Lower lobe of right lung (tissue), 2 donors: Measurements from ENCODE around the gene JAKMIP1. TPM values are rescaled to one million over a fixed set of nuclear protein-coding genes. Genes with fewer than 3 reads are reported as not detected.

Source experiments
- ATAC-seq, 2 donors: fragments of 200-7000 bp; cut with Tn5 transposase; one replicate each; pipeline ENCODE4 v1.9.1; 2020 to 2022; ENCODE audit warnings: mild to moderate bottlenecking in 2 of 2, moderate library complexity in 2 of 2
- DNase-seq: peaks from one replicate; pipeline ENCODE4 v3.0.0-alpha.2; 2020
- H3K27ac ChIP-seq: fragments of 200-600 bp; one replicate; pipeline ENCODE4 v1.8.0; 2022
- H3K27me3 ChIP-seq: fragments of 200-600 bp; one replicate; pipeline ENCODE4 v1.8.0; 2022; ENCODE audit warnings: low read depth
- H3K36me3 ChIP-seq: fragments of 200-600 bp; one replicate; pipeline ENCODE4 v1.8.0; 2022; ENCODE audit warnings: mild to moderate bottlenecking
- H3K4me1 ChIP-seq: fragments of 200-600 bp; one replicate; pipeline ENCODE4 v1.8.0; 2022
- H3K4me3 ChIP-seq: fragments of 200-600 bp; one replicate; pipeline ENCODE4 v1.8.0; 2022; ENCODE audit warnings: mild to moderate bottlenecking
- H3K9me3 ChIP-seq: fragments of 200-600 bp; one replicate; pipeline ENCODE4 v1.8.0; 2022
- CTCF ChIP-seq: fragments of 200-600 bp; IDR thresholded peaks from one replicate; pipeline ENCODE4 v1.8.0; 2022; ENCODE audit warnings: antibody characterized with exemption, mild to moderate bottlenecking
- intact Hi-C: fragments of 100-400 bp; cut with DNase I; formaldehyde crosslinking; loops from one replicate; pipeline ENCODE4 v1.11.0; 2022
- total RNA-seq: library from RNA; stranded (reverse); fragmentation: NEBNext Ultra II Directional; extraction: Animal tissue kit (Norgen Biotek cat#: 25700); gene quantifications from one replicate; pipeline ENCODE4 v1.2.1, GENCODE V29; 2021
- donor health status: DM: no; HTN: yes; CAD: no; lungs with severe emphysema.

The JAKMIP1 gene
- total RNA-seq, 1 donor from 2014 or later: 0.65 TPM

- Histone ChIP-seq H3K4me1 (no peaks in the 10 kb centered on the region), H3K27ac (no peak overlapping the region), H3K27me3 (no peaks in the 10 kb centered on the region), H3K36me3 (no peaks in the 10 kb centered on the region), H3K9me3 (no peaks in the 10 kb centered on the region), H3K4me3 (no peak overlapping the region)
- intact Hi-C loops: no loop called here
- DNase-seq (no peak), ATAC-seq (no peak)
- no peak for TF ChIP-seq CTCF
These were observed 173.0 kb downstream of the JAKMIP1 start for GRCh38 chr4:6027392-6027791.

GRCh38 chr4:6024313-6024960, 175.9 kb downstream of the JAKMIP1 start:
- H3K27ac ChIP-seq: no peak overlapping the region
- ATAC-seq: no peak
- DNase-seq: no peak
- H3K4me3 ChIP-seq: no peak overlapping the region
- H3K27me3 ChIP-seq: peaks cover 8% of the 10 kb centered on the region
- TF ChIP-seq CTCF: no peak
- H3K4me1 ChIP-seq: no peaks in the 10 kb centered on the region
- H3K9me3 ChIP-seq: no peaks in the 10 kb centered on the region
- intact Hi-C loops: no loop called here
- H3K36me3 ChIP-seq: no peaks in the 10 kb centered on the region

DNA sequence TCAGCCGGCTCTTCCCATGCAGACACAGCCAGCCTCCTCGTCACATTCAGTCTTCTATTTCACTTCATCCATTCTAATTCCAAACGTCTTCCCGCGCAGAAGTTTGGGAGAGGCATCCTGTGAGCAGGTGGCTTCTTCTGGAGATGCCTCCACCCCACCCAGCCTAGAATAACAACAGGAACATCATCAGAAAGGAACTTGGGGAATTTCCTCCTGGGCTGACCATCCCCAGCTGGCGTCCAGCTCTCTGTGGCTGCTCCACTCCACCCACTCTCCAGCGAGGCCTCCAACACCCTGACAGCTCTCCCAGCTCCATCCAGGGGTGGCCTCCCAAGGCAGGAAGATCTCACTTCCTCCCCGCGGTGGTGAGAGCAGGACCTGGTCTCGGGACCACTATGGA, 176.6 kb downstream of the JAKMIP1 start:
- DNase-seq (no peak), ATAC-seq (no peak)
- Histone ChIP-seq H3K36me3 (no peaks in the 10 kb centered on the region), H3K9me3 (no peaks in the 10 kb centered on the region), H3K4me3 (no peak overlapping the region), H3K4me1 (no peaks in the 10 kb centered on the region), H3K27me3 (peaks cover 12% of the 10 kb centered on the region), H3K27ac (no peak overlapping the region)
- intact Hi-C loops: no loop called here
- no peak for TF ChIP-seq CTCF

DNA sequence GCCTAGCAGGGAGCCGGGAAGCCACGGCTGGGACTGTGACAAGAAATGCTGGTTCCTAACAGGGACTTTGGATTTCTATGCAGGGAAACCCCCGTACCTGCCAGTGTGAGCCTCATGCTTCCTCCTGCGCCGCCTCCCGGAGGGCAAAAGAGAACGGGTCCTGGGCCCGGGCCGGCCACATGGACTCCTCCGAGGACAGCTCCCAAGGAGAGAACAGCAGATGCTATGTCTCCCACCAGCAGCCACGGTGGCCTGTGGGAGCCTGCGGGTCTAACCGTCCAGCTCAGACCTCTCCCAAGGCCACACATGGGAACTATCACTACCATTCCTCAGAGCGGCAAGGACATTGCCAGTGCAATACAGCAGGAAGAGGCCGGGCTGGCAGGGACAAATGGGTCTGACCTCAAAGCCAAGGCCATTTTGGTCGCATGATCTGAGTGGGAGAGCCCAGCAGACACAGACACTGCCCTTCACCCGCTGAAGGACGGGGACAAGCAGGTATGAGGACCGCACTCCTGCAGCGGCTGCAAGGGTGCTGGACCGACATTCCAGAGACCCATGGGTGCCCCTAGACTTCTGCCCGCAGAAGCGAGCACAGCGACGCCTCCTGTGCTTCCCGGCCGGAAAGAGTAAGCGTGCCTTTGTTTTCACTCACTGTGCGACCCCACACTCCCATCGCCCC, 177.6 kb downstream of the JAKMIP1 start:
- Histone ChIP-seq H3K4me1 (no peaks in the 10 kb centered on the region), H3K27me3 (peaks cover 12% of the 10 kb centered on the region), H3K4me3 (no peak overlapping the region), H3K9me3 (no peaks in the 10 kb centered on the region), H3K27ac (no peak overlapping the region), H3K36me3 (no peaks in the 10 kb centered on the region)
- TF ChIP-seq CTCF: no peak
- DNase-seq: no peak
- intact Hi-C loops: no loop called here
- peak in 1 of 2 donors; percentile 3 for ATAC-seq

DNA sequence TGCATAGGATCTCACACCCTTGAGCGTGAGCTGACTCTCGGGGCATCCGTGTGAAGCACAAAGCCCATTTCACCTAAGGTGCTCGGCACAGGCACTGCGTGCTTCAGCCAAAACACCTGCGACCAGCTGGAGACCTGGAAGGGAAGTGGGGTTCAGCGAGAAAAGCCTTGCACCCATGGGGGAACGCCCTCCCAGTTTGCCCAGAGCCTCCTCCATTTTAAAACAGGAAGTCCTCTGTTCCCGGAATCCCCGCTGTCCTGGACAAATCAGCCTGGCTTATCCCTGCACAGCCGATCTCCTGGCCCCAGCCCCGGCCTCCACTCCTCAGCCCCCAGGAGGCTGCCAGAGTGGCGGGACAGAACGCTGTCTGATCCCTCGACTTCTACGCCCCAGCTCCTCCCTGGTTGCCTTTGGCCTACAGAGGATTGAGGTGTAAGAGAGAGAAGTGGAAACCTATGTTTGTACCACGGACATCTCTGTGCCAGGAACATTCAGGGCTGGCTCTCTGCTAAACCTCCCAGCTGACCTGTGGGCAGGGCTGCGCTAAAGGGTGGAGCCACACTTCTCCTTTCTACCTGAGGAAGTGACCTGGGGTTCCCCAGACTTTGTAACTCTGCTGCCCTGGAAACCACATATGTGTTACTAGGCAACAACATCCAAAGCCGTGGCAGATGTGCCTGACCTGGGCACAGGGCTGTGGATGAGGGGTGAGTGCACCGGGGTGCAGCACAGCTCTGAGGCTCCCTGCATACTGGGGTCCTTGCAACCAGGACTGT, 178.3 kb downstream of the JAKMIP1 start:
- no peaks in the 10 kb centered on the region for H3K9me3 ChIP-seq
- ATAC-seq: no peak
- no peaks in the 10 kb centered on the region for H3K4me1 ChIP-seq
- no peak for DNase-seq
- intact Hi-C loops: no loop called here
- H3K4me3 ChIP-seq: no peak overlapping the region
- no peaks in the 10 kb centered on the region for H3K36me3 ChIP-seq
- TF ChIP-seq CTCF: no peak
- peaks cover 12% of the 10 kb centered on the region for H3K27me3 ChIP-seq
- H3K27ac ChIP-seq: no peak overlapping the region
